Pancreas (tissue), 10 donors: Measurements from ENCODE around the gene ITPR2. TPM values are rescaled to one million over a fixed set of nuclear protein-coding genes. Genes with fewer than 3 reads are reported as not detected.

Experiments
- ATAC-seq, 4 donors: fragments of 200-7000 bp; cut with Tn5 transposase; one replicate each; pipeline versions ENCODE4 v1.8.0 to v1.9.1; 2020; ENCODE audit warnings: mild to moderate bottlenecking in 4 of 4, moderate library complexity in 4 of 4
- DNase-seq, 6 donors: peaks; one replicate each; pipeline ENCODE4 v3.0.0-alpha.2; 2020
- FAIRE-seq: peaks from 2 replicates; lab custom pipeline; 2012; peaks lifted over from hg19 to GRCh38; lab: Jason Lieb, UNC
- H3K27ac ChIP-seq, 4 donors: fragments of 200-600 bp; sonication (generic); 1 replicate in 3 of 4; 2 replicates in 1 of 4; pipeline versions ENCODE4 v1.5.0 to v1.8.0; 2020
- H3K27me3 ChIP-seq, 4 donors: fragments of 200-600 bp; one replicate each; pipeline ENCODE4 v1.8.0; 2021
- H3K36me3 ChIP-seq, 3 donors: fragments of 200-600 bp; sonication (generic) in 1 of 3; one replicate each; pipeline versions ENCODE4 v1.5.0 to v1.8.0; 2020 to 2021
- H3K4me1 ChIP-seq, 3 donors: fragments of 200-600 bp; one replicate each; pipeline ENCODE4 v1.8.0; 2021
- H3K4me3 ChIP-seq, 4 donors: fragments of 200-600 bp; sonication (generic) in 2 of 4; one replicate each; pipeline versions ENCODE4 v1.5.0 to v1.8.0; 2020 to 2021
- H3K9me3 ChIP-seq, 4 donors: fragments of 200-600 bp; one replicate each; pipeline ENCODE4 v1.8.0; 2021
- CTCF ChIP-seq, 4 donors: fragments of 200-600 bp; sonication (generic) in 3 of 4; IDR thresholded peaks; one replicate each; pipeline versions ENCODE4 v1.5.0 to v1.8.0; 2021; ENCODE audit warnings: antibody characterized with exemption in 4 of 4
- WGBS, 2 donors: extraction: QIAGEN DNeasy Blood & Tissue Kit; methylation state at CpG; one replicate each; pipeline ENCODE4 v1.1.7; 2013; 5-methylcytosine and 5-hydroxymethylcytosine counted together
- intact Hi-C, 3 donors: fragments of 100-400 bp; cut with DNase I; formaldehyde crosslinking; loops; one replicate each; pipeline versions ENCODE4 v1.11.1 to v1.14.2; 2022
- polyA plus RNA-seq, 2 donors: library from polyadenylated mRNA; stranded (reverse); fragments of 200-250 nt; gene quantifications; one replicate each; pipeline ENCODE4 v1.2.3, GENCODE V29; 2013
- total RNA-seq, 6 donors: library from RNA; stranded (reverse); fragmentation: NEBNext Ultra II Directional in 4 of 6; extraction: Animal tissue kit (Norgen Biotek cat#: 25700) in 4 of 6; gene quantifications; one replicate each; pipeline versions ENCODE4 v1.2.1 to v1.2.4, GENCODE V29; 2021 to 2023
- donor health status: healthy with polysubstance abuse.
- donor health status: DM: no; HTN: no; CAD: no; lungs with moderate emphysema.
- donor health status: DM: no; HTN: no; CAD: no.
- donor health status: control.
- donor health status: control.
- donor health status: Bipolar disorder and iron deficiency.
- donor health status: DM: yes; HTN: yes; CAD: no.
- donor health status: DM: no; HTN: no; CAD: no.
- donor health status: DM: no; HTN: no; CAD: no.
- donor health status: DM: yes; HTN: yes; CAD: no.

ITPR2 gene
- total and polyA plus RNA-seq, 8 donors, result 3.3 to 51.8 (median 25.5) TPM

DNA sequence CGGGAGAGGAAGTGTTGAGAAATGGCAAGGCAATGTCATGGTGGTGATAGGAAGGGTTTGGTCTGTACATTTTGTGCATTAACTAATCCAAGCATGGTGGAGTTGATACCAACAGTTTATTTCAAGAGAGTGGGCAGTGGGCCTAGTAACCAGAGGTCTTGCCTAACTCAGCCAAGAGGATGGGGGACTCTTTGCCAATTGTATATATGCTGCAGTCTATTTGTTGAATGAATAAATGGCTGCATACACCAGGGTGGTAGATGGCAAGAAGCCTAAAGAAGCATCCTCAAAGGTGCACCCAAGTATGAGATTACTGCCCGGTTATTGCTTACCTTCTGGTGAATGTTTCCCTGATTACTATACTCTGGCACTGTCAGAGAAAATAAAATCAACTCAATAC lies 295.9 kb downstream of the ITPR2 start:
- ATAC-seq (no peak), DNase-seq (no peak), FAIRE-seq (no peak)
- H3K9me3 ChIP-seq, result no peaks in the 10 kb centered on the region
- 93 to 97% methylated on average over 2 of the region's 2 CpGs for WGBS, 2 donors
- no peaks in the 10 kb centered on the region for H3K4me1 ChIP-seq
- H3K36me3 ChIP-seq, result no peaks in the 10 kb centered on the region
- no peaks in the 10 kb centered on the region for H3K27me3 ChIP-seq
- H3K4me3 ChIP-seq, result no peak overlapping the region
- intact Hi-C loops, result no loop called here
- no peak overlapping the region for H3K27ac ChIP-seq
- no peak for TF ChIP-seq CTCF (IDR thresholded peaks at IDR 0.05)

GRCh38 chr12:26535826-26536225 lies 297.2 kb downstream of the ITPR2 start:
- Histone ChIP-seq H3K4me1 (no peaks in the 10 kb centered on the region), H3K36me3 (no peaks in the 10 kb centered on the region), H3K4me3 (no peak overlapping the region), H3K27me3 (no peaks in the 10 kb centered on the region), H3K27ac (no peak overlapping the region), H3K9me3 (no peaks in the 10 kb centered on the region)
- TF ChIP-seq CTCF (IDR thresholded peaks at IDR 0.05), result no peak
- FAIRE-seq (no peak), DNase-seq (no peak), ATAC-seq (no peak)
- intact Hi-C loops, result no loop called here
- 94 to 98% methylated on average over 4 of the region's 4 CpGs for WGBS, 2 donors

DNA sequence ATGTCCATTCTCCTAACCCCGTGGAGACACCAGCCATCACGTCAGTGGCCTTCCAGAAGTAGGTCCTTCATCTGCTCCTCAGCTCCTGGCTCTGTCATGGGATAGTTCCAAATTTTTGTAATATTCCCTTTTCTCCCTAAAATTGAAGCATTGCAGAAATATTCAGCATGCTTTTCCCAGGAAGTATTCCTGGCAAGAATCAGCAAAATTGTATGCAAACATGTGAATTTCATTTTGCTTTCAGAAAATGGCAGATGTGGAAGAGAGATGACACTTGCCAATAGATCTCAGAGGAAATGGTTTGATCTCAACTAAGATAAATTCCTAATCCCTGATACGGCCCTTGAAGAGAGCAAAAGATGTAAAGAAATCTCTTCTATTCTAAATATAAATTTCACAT lies 298.9 kb downstream of the ITPR2 start:
- H3K4me3 ChIP-seq, result no peak overlapping the region
- intact Hi-C loops, result no loop called here
- H3K9me3 ChIP-seq, result no peaks in the 10 kb centered on the region
- H3K36me3 ChIP-seq, result no peaks in the 10 kb centered on the region
- 92 to 98% methylated on average over 3 of the region's 3 CpGs for WGBS, 2 donors
- FAIRE-seq (no peak), DNase-seq (no peak), ATAC-seq (no peak)
- H3K27me3 ChIP-seq, result no peaks in the 10 kb centered on the region
- TF ChIP-seq CTCF (IDR thresholded peaks at IDR 0.05), result no peak
- H3K27ac ChIP-seq, result no peak overlapping the region
- no peaks in the 10 kb centered on the region for H3K4me1 ChIP-seq

DNA sequence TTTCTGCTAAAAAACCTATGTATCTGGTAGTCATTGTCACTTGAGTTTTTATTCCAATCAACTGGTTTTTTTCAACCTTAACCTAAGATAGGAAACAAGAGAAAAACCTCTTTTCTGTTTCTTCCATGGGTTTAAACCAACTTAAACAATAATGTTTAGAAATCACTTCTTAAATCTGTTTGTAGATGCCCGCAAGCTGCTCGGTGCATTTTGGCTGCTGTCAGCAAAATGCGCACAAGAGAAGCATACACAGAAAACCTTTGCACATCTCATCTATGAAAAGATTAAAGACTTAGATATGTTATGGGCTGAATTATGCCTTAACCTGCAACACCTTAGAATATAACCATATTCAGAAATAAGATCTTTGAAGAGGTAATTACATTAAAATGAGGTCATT lies 299.8 kb downstream of the ITPR2 start:
- no peaks in the 10 kb centered on the region for H3K27me3 ChIP-seq
- H3K36me3 ChIP-seq, result no peaks in the 10 kb centered on the region
- 98% methylated on average over 3 of the region's 3 CpGs for WGBS, 2 donors
- no peaks in the 10 kb centered on the region for H3K9me3 ChIP-seq
- intact Hi-C loops, result no loop called here
- DNase-seq (no peak), ATAC-seq (no peak), FAIRE-seq (no peak)
- no peak overlapping the region for H3K27ac ChIP-seq
- no peaks in the 10 kb centered on the region for H3K4me1 ChIP-seq
- no peak for TF ChIP-seq CTCF (IDR thresholded peaks at IDR 0.05)
- H3K4me3 ChIP-seq, result no peak overlapping the region

DNA sequence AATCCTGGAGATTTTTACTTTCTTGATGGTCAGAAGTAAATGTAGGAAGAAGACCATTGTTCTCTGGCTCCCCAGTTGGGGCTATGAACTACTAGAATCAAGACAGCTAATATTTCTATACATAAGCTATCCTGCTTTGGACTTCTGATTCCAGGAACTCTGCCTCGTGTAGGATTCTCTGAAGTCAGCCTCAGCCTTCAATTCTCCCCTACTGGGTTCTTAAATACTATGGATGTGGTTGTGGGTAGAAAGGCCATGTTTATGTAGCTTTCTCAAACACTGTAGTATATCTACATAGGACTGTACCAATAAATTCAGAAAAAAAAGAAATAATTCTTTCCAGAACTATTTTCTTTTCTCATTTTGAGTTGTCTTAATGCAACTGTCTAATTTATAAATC lies 302.5 kb downstream of the ITPR2 start:
- whole genome bisulfite sequencing, 2 donors, result 87 to 100% methylated on average over 1 of the region's 1 CpG
- Histone ChIP-seq H3K4me3 (no peak overlapping the region), H3K27ac (no peak overlapping the region), H3K4me1 (no peaks in the 10 kb centered on the region), H3K27me3 (no peaks in the 10 kb centered on the region), H3K9me3 (no peaks in the 10 kb centered on the region), H3K36me3 (no peaks in the 10 kb centered on the region)
- FAIRE-seq (no peak), DNase-seq (no peak), ATAC-seq (no peak)
- TF ChIP-seq CTCF (IDR thresholded peaks at IDR 0.05), result no peak
- intact Hi-C loops, result no loop called here
